IPS-18c (cell line): Measurements from ENCODE around the gene POLR3GL.
A peak's percentile ranks its signal among the peaks of the same experiment; 100 is the strongest.

ENCODE experiments used
- H3K4me3 ChIP-seq: 2 replicates; pipeline ENCODE4 v1.7.0; 2013; ENCODE audit warnings: low read depth, mild to moderate bottlenecking, low read length, moderate library complexity; ENCODE audit not compliant: insufficient read depth
- H3K9me3 ChIP-seq: one replicate; pipeline ENCODE4 v1.6.1; 2013; ENCODE audit warnings: mild to moderate bottlenecking, low read length, moderate library complexity; ENCODE audit not compliant: control insufficient read depth, insufficient read depth

Gene POLR3GL

GRCh38 chr1:145982010-145982723 is 17.7 kb downstream of the POLR3GL start:
- H3K9me3 ChIP-seq: peaks cover 2% of the 10 kb centered on the region

GRCh38 chr1:145983206-145983675 is 18.8 kb downstream of the POLR3GL start:
- Histone ChIP-seq H3K4me3 (no peak overlapping the region), H3K9me3 (peaks cover 2% of the 10 kb centered on the region)

More at GRCh38 chr1:145982010-145982723, 17.7 kb downstream of the POLR3GL start:
- no peak overlapping the region for H3K4me3 ChIP-seq

- no peak overlapping the region for H3K4me3 ChIP-seq
Measured at GRCh38 chr1:145983960-145984830, 19.7 kb downstream of the POLR3GL start.

GRCh38 chr1:145985129-145985501 is 20.6 kb downstream of the POLR3GL start:
- Histone ChIP-seq H3K4me3 (no peak overlapping the region), H3K9me3 (peaks cover 2% of the 10 kb centered on the region)

More at GRCh38 chr1:145983960-145984830, 19.7 kb downstream of the POLR3GL start:
- peaks cover 2% of the 10 kb centered on the region for H3K9me3 ChIP-seq

DNA sequence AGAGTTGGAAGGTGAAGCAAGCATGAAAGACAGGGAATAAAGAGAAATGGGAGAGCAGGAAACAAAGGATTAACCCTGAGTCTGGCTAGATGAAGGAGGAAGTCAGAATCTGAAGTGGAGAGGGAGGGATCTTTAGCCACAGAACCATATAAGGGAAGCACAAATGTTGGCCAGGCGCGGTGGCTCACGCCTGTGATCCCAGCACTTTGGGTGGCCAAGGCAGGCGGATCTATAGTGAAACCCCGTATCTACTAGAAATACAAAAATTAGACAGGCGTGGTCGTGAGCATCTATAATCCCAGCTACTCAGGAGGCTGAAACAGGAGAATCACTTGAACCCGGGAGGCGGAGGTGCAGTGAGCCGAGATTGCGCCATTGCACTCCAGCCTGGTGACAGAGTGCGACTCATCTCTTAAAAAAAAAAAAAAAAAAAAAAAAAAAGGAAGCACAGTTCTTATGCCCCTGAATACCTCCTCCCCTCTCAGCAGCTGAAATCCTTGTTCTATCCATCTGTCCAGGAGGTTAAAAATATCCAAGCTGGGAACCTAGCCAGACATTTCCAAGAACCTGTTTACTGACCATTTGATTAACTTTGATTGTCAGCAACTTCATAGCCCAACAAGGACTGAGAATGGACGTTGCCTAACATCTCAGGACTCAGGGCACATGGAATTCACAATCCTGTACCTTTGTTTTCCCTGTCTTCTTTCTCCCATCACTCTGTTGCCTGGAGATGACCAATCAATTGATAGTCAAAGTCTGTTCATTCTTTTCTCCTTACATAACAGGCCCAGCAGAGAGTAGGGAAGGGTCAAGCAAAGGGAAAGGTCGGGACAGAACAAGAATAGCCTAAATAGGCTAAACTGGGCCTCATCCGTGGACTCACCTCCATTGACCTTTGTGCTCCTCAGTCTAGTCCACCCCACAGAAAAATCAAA is 21.3 kb downstream of the POLR3GL start:
- H3K4me3 ChIP-seq: no peak overlapping the region
- peaks cover under 1% of the 10 kb centered on the region for H3K9me3 ChIP-seq

DNA sequence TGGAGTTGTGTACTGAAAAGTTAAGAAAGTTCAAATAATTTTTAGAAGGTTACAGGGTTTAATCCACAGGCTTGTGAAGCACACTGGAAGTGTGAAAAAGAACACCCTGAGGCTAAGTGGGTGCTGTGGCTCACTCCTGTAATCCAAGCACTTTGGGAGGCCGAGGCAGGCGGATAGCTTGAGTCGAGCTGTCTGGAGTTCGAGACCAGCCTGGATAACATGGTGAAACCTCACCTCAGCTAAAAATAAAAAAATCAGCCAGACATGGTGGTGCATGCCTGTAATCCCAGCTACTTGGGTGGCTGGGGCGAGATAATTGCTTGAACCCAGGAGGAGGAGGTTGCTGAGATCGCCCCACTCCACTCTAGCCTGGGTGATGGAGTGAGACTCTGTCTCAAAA is 22.1 kb downstream of the POLR3GL start:
- H3K4me3 ChIP-seq: no peak overlapping the region
- no peaks in the 10 kb centered on the region for H3K9me3 ChIP-seq

GRCh38 chr1:145987926-145988325 is 23.4 kb downstream of the POLR3GL start:
- no peak overlapping the region for H3K4me3 ChIP-seq

DNA sequence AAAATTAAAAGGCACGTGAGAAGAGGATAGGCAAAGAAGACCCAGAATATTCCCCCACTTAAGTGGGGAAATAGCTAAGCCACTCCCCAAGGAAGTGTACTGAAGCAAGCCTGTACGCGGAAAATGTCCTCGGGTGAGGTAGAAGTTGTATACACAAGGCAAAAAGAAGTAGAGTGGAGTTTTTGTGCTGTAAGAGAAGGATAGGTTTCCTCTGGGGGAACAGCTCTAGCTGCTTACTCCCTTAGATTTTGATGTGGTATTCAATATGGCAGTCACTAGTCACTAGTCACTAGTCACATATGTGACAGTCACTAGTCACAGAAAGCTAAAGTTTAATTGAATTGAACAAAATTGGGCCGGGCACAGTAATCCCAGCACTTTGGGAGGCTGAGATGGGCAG is 24.3 kb downstream of the POLR3GL start:
- Histone ChIP-seq H3K4me3 (no peak overlapping the region), H3K9me3 (no peaks in the 10 kb centered on the region)

More at GRCh38 chr1:145987926-145988325, 23.4 kb downstream of the POLR3GL start:
- no peaks in the 10 kb centered on the region for H3K9me3 ChIP-seq

- H3K4me3 ChIP-seq: no peak overlapping the region
- no peaks in the 10 kb centered on the region for H3K9me3 ChIP-seq
Measured at GRCh38 chr1:145990249-145990855, 25.9 kb downstream of the POLR3GL start.

GRCh38 chr1:145991735-145992412 is 27.4 kb downstream of the POLR3GL start:
- Histone ChIP-seq H3K9me3 (no peaks in the 10 kb centered on the region), H3K4me3 (no peak overlapping the region)

DNA sequence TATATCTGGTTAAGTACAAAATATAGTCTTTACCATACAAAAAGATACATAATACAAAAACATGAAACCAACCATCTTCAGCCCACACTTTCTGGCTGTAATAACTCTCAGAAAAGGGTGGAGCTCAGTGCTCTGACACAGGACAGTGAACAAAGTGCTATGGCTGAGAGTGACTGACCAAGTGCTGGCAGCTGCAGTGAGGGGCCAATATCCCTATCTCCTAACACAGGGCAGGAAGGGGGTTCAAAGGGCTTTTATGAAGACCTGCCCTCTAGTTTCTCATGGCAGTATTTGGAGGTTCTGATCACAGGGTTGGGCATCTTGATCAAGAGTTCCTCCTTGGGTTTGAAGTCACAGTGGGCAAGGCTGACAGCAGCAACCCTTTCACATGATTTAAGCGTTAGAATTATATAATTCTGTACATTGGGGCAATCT is 28.0 kb downstream of the POLR3GL start:
- Histone ChIP-seq H3K9me3 (no peaks in the 10 kb centered on the region), H3K4me3 (no peak overlapping the region)

GRCh38 chr1:145992958-145993617 is 28.6 kb downstream of the POLR3GL start:
- no peak overlapping the region for H3K4me3 ChIP-seq
- no peaks in the 10 kb centered on the region for H3K9me3 ChIP-seq

GRCh38 chr1:145993618-145994390 is 29.3 kb downstream of the POLR3GL start:
- H3K4me3 ChIP-seq: peak overlapping the region; percentile 56; the same call in 1 of the 2 replicates

DNA sequence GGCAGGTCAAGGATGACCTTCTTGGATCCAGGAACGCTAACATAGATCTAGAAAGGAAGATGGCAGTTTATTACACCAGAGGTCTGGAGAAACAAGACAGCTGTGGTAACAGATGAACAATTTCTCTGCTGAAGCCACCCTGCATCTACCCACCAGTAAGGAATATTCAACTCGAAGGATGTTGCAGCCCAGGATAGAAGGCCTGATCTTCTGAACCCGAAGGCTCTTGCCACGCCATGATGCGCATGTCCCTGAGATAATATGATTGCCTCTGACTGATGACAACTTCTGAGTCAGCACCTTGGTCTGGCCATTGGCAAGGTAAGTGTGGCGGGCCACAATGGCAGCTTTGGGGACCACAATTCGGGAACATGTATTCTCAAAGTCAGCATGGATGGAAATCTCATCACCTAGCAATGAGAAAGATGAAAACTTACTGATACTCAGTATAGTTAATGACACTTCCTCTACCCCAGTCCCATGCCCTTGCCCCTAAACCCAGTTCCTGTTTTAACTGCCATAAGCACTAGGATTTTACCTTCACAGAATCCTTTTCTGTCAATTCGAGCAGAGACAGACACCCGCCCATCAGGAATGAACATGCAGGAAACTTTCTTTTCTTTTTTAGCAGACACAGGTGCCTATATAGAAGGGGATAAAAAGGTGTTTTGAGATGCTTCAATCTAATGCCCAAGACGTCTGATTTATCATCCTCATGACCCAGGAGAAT is 30.1 kb downstream of the POLR3GL start:
- Histone ChIP-seq H3K9me3 (no peaks in the 10 kb centered on the region), H3K4me3 (peak overlapping the region; percentile 56; the same call in 1 of the 2 replicates)

More at GRCh38 chr1:145993618-145994390, 29.3 kb downstream of the POLR3GL start:
- H3K9me3 ChIP-seq: no peaks in the 10 kb centered on the region
